GM21390 (cell line): ENCODE data around the gene AGBL4.
"Not testable (repeated sequence)": the region's sequence is repeated elsewhere in the genome, so short reads cannot be mapped to it uniquely, and the experiment has no call there.

ENCODE experiments used
- ATAC-seq: cut with Tn5 transposase; IDR thresholded peaks from one replicate; pipeline ENCODE4 v1.9.1; 2021; ENCODE audit not compliant: unreplicated experiment

AGBL4 gene

GRCh38 chr1:49448200-49448599 is 575.6 kb downstream of the AGBL4 start:
- no peak for ATAC-seq

GRCh38 chr1:49436865-49437264 is 586.9 kb downstream of the AGBL4 start:
- ATAC-seq, result no peak

GRCh38 chr1:49435291-49435690 is 588.5 kb downstream of the AGBL4 start:
- no peak for ATAC-seq

- ATAC-seq, result no peak
These were observed 599.0 kb downstream of the AGBL4 start for GRCh38 chr1:49424782-49425181.

- ATAC-seq, result no peak
These were observed 607.0 kb downstream of the AGBL4 start for GRCh38 chr1:49416758-49417157.

GRCh38 chr1:49408346-49408745 is 615.4 kb downstream of the AGBL4 start:
- no peak for ATAC-seq

- no peak for ATAC-seq
These were observed 626.7 kb downstream of the AGBL4 start for GRCh38 chr1:49397086-49397485.

- ATAC-seq, result no peak
These were observed 629.6 kb downstream of the AGBL4 start for GRCh38 chr1:49394200-49394599.

GRCh38 chr1:49389699-49390098 is 634.1 kb downstream of the AGBL4 start:
- ATAC-seq, result no peak

- ATAC-seq, result no peak
These were observed 659.1 kb downstream of the AGBL4 start for GRCh38 chr1:49364676-49365075.

- ATAC-seq, result no peak
These were observed 660.1 kb downstream of the AGBL4 start for GRCh38 chr1:49363628-49364027.

- no peak for ATAC-seq
These were observed 665.7 kb downstream of the AGBL4 start for GRCh38 chr1:49358036-49358435.

GRCh38 chr1:49356594-49356993 is 667.2 kb downstream of the AGBL4 start:
- ATAC-seq, result no peak

GRCh38 chr1:49351768-49352167 is 672.0 kb downstream of the AGBL4 start:
- ATAC-seq, result no peak

- ATAC-seq, result no peak
These were observed 676.9 kb downstream of the AGBL4 start for GRCh38 chr1:49346767-49347349.

GRCh38 chr1:49340576-49340975 is 683.2 kb downstream of the AGBL4 start:
- no peak for ATAC-seq

GRCh38 chr1:49339043-49339442 is 684.7 kb downstream of the AGBL4 start:
- no peak for ATAC-seq

GRCh38 chr1:49337251-49337650 is 686.5 kb downstream of the AGBL4 start:
- ATAC-seq, result no peak

GRCh38 chr1:49333906-49334305 is 689.8 kb downstream of the AGBL4 start:
- no peak for ATAC-seq

GRCh38 chr1:49331066-49331852 is 692.5 kb downstream of the AGBL4 start:
- ATAC-seq, result no peak

- ATAC-seq, result no peak
These were observed 699.7 kb downstream of the AGBL4 start for GRCh38 chr1:49323925-49324540.

- not testable (repeated sequence) for ATAC-seq
These were observed 703.3 kb downstream of the AGBL4 start for GRCh38 chr1:49320493-49320892.
